Dermis blood vessel endothelial cell (primary cell): ENCODE data around the gene FAM216A. TPM values are rescaled to one million over a fixed set of nuclear protein-coding genes. Genes with fewer than 3 reads are reported as not detected.
A peak's percentile ranks its signal among the peaks of the same experiment; 100 is the strongest.
"Not testable (repeated sequence)": the region's sequence is repeated elsewhere in the genome, so short reads cannot be mapped to it uniquely, and the experiment has no call there.

Experiments used
- DNase-seq: peaks from one replicate; pipeline ENCODE4 v3.0.0; 2010
- total RNA-seq: library from RNA; depleted of rRNA; stranded (reverse); fragments of >200 nt; gene quantifications from 2 replicates; pipeline ENCODE4 v1.2.3, GENCODE V29; 2014

FAM216A gene, protein sequence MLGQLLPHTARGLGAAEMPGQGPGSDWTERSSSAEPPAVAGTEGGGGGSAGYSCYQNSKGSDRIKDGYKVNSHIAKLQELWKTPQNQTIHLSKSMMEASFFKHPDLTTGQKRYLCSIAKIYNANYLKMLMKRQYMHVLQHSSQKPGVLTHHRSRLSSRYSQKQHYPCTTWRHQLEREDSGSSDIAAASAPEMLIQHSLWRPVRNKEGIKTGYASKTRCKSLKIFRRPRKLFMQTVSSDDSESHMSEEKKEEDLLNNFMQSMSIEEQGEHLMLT
- 8.8 and 10.1 TPM in 2 replicates for total RNA-seq

DNA sequence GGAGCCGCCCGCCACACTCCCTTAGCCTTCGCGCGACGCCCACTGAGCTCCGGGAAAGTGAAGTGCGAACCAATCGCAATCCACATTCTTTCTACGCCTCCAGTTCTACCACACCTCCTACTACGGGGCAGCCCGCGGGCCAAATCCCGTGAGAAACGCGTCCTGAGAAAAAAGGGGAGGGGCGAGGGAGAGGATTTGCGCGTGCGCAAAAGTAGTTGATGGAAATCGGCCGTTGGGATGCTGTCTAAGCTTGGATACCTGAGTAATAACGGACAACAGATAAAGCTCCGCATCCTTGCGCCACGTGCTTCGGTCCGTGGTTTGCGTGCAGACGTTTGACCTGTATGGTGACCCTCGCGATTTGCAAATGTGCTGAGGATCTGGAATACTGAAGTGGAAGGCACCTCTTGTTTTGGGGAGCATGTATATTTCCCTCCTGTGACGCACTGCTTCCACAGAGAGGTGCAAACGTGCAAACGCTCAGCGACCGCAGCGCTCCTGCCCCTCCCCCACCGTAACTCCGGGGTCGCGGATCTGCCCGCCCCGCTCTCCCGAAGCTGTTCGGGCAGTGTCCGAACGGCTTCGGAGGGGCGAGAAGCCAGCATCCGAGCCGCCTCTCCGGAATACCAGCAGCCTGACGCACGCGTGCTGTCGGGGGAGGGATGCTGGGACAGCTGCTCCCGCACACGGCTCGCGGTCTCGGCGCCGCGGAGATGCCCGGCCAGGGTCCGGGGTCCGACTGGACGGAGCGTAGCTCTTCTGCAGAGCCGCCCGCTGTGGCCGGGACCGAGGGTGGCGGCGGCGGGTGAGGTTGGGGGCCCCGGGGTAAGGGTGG is at the start of gene FAM216A, which contains the start of gene GPN3:
FAM216A (plus strand) TSS at position 632 of the 835 bp plus-strand sequence; CDS start at position 663, 31 bp downstream.
GPN3 (minus strand) TSS at position 44 of the 835 bp plus-strand sequence. CDS start 54 bp downstream, outside the sequence.
- DNase-seq, result peak; percentile 99

DNA sequence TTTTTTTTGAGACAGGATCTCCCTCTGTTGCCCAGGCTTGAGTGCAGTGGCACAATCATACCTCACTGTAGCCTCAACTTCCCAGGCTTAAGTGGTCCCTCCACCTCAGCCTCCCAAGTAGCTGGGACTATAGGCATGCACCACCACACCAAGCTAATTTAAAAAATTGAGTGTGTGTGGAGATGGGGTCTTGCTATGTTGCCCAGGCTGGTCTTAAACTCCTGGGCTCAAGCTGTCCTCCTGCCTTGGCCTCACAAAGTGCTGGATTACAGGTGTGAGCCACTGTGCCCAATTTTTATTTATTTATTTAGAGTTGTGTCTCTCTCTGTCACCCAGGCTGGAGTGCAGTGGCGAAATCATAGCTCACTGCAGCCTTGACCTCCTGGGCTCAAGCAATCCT is 48.0 kb upstream of the FAM216A start:
- not testable (repeated sequence) for DNase-seq

DNA sequence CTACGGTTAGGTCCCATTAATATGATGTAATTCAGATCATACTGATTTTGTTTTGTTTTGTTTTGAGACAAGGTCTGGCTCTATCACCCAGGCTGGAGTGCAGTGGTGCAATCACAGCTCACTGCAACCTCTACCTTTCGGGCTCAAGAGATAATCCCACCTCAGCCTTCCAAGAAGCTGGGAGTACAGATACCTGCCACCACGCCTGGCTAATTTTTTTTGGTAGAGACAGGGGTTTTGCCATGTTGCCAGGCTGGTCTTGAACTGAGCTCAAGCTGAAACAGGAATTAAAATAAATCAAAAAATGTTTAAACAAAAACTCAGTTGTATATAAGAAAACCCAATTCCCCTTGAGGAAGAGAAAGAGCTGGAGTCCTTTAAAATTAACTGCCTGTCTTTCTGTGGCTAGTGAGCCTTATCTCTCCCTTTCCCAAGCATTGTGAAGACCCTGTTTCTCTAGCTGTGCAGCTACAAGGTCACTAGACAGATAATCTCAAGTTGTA is 47.4 kb upstream of the FAM216A start:
- no peak for DNase-seq

DNA sequence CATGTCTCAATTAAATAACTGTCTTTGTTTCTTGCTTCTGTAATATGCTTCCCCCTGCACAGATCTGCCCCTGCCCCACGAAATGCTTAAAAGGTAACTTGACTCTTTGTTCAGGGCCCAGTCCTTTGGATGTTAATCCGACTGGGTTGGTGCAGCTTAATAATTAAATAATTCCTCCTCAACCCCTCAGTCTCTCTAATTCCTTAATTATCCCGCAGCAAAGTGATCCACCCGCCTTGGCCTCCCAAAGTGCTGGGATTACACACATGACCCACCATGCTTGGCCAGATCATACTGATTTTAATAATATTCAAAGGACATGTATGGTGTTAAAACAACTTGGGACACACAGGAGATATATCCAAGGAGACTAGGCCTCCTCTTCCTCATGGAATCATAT is 46.9 kb upstream of the FAM216A start:
- no peak for DNase-seq

DNA sequence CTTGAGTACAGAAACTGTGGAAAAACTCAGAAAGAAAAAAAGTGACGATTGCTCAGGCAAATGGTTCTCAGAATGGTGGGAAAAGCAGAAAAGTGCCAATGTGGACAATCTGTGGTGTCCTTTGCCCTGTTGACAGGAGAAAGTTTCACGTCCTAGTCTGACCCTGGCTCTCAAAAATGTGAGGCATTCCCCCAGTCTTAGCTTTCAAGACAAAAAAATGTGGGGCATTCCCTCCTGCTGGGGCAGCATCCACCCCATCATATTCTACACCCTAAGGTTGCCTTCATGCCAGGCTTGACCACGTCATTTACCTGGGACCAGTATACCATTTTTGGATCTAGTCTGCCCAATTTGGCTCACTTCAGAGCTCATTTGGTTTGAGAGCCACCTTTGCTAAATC is 44.4 kb upstream of the FAM216A start:
- DNase-seq, result no peak

DNA sequence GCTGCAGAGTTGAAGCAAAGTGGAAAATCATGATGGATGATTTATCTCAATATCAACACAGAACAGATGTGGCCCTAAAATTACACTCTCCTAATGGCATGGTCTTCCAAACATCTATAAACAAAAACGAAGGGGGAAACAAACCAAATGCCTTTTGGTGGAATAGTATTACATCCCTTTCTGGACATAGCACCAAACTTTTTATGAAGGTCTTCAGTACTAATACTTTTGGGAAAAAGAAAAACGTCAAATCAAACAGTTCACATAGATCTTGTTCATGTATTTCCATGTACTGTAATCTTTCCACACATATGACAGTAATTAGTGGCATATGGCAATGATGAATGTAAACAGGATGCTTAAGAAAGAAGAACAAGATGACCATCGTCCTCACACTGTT is 42.2 kb upstream of the FAM216A start:
- no peak for DNase-seq

DNA sequence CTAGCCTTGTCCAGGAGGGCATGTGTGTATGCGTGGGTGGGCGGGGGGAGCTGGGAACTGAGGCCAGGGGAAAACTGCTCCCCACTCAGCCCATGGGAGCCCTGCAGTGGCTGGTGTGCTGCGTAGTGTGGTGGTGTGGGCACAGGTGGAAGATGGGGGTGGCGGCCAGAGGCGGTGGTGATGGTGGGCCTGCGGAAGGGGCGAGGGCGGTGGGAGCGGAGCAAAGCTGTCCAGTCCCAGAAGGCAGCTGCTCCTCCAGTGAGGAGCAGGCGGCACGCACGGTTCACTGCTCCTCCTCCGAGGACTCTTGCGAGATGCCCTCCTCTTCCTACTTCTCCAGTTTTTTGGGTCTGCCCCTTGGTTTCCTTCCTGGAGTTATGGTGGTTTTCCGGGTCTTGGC is 39.0 kb upstream of the FAM216A start:
- not testable (repeated sequence) for DNase-seq

DNA sequence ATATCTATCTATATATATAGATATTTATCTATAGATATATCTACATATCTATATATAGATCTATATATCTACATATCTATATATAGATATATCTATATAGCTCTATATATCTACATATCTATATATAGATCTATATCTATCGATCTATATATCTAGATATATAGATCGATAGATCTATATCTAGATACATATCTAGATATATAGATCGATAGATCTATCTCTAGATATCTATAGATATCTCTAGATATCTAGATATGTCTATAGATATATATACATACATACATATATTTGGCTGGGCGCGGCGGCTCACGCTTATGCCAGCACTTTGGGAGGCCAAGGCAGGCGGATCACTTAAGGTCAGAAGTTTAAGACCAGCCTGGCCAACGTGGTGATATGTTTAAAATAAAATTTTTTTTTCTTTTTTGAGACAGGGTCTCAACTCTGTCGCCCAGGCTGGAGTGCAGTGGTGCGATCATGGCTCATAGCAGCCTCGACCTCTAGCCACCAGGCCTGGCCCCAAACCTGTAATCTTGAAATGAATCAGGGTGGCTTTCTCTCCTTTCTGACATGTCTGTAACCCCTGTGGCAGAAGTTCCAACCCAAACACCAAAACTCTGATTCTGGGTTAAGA is 36.6 kb upstream of the FAM216A start:
- DNase-seq, result no peak

DNA sequence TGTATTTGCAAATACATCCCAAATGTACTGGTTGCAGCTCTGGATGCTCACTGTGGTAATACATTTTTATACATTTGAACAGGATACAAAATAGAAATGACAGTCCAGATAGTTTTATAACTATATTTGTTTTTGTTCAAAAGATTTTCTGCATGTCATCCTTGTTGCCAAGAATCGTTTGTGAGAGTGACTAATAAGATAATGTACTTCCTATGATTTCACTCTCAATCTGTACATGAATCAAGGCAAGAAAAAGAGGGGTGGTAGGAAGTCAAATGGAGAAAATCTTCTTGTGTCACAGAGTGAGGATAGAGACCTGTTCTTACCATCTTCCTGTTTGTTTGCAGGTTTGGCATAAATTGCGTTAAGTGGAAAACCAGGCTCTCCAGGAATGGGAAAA is 32.4 kb upstream of the FAM216A start:
- DNase-seq, result peak; percentile 46

DNA sequence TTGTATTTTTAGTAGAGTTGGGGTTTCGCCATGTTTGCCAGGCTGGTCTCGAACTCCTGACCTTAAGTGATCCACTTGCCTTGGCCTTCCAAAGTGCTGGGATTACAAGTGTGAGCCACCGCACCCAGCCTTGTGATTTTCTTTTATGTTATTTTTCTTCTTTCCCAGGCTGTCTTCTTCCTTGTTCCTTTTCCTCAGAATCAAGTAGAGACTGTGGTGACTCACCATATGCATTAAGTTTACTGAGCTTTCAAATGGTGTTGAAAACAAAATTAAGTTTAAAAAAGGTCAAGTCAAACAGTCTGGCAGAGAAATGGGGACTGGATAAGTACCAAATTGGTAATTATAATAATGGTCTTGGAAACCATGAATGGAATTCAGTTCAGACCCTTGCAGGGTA is 24.2 kb upstream of the FAM216A start:
- DNase-seq, result no peak

DNA sequence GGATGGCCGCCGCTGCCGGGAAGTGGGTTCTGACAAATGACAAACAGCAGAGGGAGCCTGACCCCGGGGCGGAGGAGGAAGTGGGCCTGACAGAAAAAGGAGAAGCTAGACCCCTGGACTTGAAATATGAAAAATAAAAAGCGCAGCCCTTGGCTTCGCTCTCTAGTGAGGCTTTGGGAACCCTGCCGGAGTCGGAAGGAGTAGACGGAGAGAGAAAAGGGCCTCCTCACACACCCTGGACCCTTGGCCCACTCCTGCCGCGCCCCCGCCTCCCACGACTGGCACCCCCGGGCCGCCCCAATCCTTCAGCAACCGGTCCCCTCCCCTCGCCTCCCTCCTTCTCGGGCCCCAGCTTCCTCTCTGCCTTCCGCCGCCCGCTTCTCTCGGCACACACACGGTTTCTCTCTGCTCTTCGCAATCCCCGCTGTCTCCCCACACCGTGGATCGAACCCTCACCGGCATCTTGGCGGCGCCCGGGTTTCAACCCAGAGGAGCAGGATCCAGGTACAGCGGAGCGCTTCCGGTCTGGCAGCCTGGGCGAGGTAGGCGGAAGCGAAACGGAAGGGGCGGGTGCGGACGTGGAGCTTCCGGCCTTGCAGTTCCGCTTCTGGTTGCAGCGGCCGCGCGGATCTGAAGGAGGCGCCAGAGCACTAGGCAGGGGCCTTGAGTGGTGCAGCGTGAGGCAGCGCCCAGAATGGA is 18.7 kb upstream of the FAM216A start, which contains the start of gene ARPC3:
ARPC3 (minus strand) TSS at position 539 of the 699 bp plus-strand sequence; CDS start at position 462, 77 bp downstream.
- DNase-seq, result peak; percentile 97

DNA sequence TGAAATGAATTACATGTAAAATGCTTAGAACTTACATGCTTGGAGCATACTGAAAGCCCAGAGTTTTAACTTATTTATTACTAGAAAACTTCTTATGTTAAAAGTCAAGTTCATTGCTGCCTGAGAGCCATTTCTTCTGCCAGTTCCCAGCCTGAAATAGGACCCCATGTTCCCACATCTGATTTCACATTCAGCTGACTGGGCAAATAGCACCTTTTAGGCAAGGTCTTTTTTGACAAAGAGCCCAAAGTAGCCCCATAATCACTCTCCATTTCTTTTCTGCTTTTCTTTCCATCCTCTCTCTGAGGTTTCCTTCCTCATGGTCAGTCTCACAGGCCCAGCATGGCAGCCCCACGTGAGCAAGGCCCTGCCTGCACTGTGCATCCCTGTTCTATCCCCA is 17.4 kb upstream of the FAM216A start:
- DNase-seq, result no peak

DNA sequence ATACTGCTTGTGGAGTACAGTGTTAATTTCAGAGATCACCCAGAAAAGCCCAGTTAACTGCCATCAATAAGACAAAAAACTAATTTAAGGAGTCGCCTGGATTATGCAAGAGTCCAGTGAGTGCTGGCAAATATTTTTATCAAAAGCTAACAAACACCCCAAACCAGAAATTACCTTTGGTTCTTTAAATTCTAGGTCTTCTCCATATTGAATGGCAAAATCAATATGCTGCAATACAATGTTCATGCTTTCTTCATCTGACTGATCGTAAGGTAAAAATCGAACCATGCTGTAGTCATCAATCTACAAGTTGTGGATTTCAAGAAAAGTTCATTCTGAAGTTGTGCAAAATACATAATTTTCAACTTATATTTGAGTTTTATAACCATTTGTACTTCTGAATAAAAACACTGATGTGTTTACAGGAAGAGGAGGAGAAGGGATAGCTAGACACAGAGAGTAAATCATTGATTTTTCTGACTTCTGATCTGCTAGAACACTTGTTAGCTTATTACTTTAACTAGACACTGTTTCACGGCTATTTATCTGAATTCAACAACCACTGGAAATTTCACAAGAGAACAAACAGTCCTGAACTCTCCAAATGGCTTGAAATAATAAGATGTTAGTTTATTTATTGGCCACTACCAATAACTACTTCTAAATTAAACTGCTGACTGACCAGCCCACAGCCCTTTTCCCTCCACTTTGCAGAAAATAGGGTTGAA is 14.9 kb upstream of the FAM216A start:
- DNase-seq, result no peak

DNA sequence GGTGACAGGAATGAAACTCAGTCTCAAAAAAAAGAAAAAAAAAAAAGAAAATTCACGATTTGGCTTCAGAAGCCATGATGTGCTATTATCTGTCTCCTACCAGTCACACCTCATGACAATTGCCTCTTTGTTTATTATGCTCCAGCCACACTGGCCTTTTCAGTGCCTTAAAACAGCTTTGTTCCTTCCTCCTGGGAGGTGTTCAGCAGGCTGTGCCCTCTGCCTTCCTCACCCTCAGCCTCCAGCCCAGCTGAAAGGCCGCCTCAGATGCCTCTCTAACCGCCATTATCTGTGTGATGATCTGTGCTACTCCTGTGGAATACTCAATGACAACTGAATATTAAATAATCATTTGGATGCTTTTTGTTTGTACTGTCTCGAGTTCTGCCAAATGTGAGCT is 9.9 kb upstream of the FAM216A start:
- DNase-seq, result no peak

DNA sequence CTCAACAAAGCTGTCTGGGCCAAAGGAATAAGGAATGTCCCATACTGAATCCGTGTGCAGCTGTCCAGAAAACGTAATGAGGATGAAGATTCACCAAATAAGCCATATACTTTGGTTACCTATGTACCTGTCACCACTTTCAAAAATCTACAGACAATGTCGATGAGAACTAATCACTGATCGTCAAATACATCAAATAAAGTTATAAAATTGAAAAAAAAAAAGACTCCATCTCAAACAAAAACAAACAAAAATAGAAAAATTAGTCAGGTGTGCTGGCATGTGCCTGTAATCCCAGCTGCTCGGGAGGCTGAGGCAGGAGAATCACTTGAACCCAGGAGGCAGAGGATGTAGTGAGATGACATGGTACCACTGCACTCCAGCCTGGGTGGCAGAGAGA is 7.5 kb upstream of the FAM216A start:
- not testable (repeated sequence) for DNase-seq

DNA sequence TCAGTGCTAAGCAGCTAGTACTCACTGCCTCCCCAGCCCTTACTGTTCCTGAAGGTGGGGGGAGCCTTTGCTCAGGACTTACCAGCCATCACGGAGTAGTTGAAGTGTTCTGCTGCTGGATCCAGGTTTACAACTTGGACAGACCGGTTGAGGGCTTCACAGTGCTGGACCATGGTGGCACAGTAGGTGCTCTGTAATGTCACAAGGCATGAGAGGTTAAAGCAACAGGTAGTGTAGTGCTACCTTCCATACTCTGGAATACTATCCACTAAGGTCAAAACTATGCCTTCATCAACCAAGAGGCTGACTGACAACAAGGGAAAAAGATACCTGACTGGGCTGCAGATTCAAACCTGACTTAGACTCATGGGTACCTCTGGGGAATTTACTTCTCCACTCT is 3.6 kb upstream of the FAM216A start:
- DNase-seq, result no peak

DNA sequence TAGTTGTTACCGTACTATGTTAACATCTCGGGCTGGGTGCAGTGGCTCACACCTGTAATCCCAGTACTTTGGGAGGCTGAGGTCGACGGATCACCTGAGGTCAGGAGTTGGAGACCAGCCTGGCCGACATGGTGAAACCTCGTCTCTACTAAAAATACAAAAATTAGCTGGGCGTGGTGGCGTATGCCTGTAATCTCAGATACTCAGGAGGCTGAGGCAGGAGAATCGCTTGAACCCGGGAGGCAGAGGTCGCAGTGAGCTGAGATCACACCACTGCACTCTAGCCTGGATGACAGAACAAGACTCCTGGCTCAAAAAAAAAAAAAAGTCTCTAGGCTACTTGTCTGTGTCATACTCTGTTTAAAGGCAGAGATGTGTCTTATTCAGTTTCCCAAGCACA is 2.9 kb upstream of the FAM216A start:
- DNase-seq, result not testable (repeated sequence)

DNA sequence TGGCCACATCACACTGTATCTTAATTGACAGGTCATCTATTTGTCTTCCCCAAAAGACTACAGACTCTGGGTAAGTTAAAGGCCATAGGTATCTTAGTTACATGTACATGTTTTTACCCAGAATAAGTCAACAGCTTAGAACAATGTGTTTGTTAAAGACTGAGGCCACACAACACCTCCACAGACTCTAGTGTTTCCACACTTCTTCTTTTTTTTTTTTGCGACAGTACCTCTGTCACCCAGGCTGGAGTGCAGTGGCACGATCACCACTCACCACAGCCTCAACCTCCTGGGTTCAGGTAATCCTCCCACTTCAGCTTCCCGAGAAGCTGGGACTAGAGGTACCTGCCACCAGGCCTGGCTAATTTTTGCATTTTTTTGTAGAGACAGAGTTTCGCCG is 1.9 kb upstream of the FAM216A start:
- no peak for DNase-seq

DNA sequence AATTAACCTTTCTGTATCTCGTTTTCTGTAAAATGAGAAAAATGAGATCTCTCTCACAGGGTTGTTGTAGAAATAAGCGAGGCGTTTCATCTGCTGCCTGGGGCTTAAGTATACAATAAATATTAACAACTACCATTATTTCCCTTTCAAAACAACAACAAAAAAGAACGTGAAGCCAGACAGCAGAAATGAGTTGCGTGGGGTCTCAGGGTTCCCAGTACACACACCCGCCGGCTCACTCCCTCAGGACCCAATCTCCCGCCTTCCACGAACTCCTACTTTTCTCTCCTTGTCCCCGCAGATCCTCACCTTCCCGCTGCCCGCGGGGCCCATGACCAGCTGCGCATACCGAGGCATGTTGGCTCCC is 815 bp upstream of the FAM216A start:
- DNase-seq, result no peak

DNA sequence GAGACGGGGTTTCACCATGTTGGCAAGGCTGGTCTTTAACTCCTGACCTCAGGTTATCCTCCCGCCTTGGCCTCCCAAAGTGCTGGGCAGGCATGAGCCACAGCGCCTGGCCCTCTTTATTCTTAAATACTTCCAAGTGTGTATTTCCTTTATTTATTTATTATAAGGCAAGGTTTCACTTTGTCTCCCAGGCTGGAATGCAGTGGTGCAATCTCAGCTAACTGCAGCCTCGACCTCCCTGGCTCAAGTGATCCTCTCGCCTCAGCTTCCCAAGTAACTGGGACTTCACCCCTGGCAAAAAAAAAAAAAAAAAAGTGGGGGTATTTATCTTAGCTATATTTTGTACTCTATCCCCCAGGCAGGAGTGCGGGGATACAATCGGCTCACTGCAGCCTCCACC is 6.8 kb downstream of the FAM216A start:
- no peak for DNase-seq

DNA sequence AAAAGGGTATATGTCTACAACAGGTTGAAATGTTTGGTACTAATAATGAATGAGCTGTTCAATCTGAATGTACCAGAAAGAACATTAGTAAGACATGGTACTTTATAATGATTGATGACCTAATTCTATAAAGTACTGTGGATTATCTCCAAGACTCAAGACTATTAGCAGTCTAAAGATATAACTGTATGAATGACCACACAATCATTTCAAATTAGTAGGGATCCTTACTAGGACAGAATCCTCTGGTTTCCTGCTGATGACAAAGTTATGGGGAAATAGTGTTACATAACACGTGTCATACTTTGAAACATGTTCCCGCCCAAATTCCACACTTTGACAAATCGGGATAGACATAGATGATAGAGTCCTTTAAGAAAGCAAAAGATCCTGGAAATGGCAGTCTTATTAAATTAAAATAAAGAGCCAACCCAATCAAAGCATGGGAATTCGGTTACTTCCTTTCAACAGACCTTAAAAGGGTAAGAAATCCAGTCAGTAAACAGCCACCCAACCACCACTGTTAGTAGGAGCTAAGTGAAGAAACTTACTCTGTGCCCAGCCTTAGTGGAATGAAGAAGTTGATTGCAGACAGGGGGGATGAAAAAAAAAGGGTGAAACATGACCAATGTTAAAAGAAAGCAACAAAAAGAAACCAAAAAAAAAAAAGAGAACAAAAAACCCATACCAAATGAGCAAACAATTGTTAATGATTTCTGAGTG is 30.5 kb downstream of the FAM216A start:
- no peak for DNase-seq
